Astrocyte (in vitro differentiated cells and primary cell): ENCODE results near the gene STAB2. TPM values are rescaled to one million over a fixed set of nuclear protein-coding genes. Genes with fewer than 3 reads are reported as not detected.

Experiments used
- DNase-seq: peaks from one replicate; pipeline ENCODE4 v3.0.0-alpha.2; 2010; ENCODE audit warnings: low read depth
- FAIRE-seq: peaks from 2 replicates; lab custom pipeline; 2011; peaks lifted over from hg19 to GRCh38; lab: Jason Lieb, UNC
- H2AFZ ChIP-seq: 2 replicates; pipeline ENCODE4 v1.6.0; 2012; ENCODE audit warnings: low read depth, low read length, inconsistent platforms
- H3K27ac ChIP-seq: 2 replicates; pipeline ENCODE4 v1.5.1; 2011; ENCODE audit warnings: low read depth, low read length, inconsistent platforms
- H3K27me3 ChIP-seq: 2 replicates; pipeline ENCODE4 v1.6.0; 2011; ENCODE audit warnings: low read length, inconsistent platforms; ENCODE audit not compliant: insufficient read depth
- H3K36me3 ChIP-seq: 2 replicates; pipeline ENCODE4 v1.5.1; 2011; ENCODE audit warnings: low read length, inconsistent platforms; ENCODE audit not compliant: insufficient read depth
- H3K4me1 ChIP-seq: 2 replicates; pipeline ENCODE4 v1.5.1; 2011; ENCODE audit warnings: low read length, inconsistent platforms; ENCODE audit not compliant: insufficient read depth
- H3K4me2 ChIP-seq: 2 replicates; pipeline ENCODE4 v1.6.0; 2012; ENCODE audit warnings: low read length, inconsistent platforms
- H3K4me3 ChIP-seq: 2 replicates; pipeline ENCODE4 v1.5.1; 2011; ENCODE audit warnings: low read depth, mild to moderate bottlenecking, low read length, inconsistent platforms; ENCODE audit not compliant: insufficient read depth
- H3K79me2 ChIP-seq: 2 replicates; pipeline ENCODE4 v1.6.0; 2012; ENCODE audit warnings: mild to moderate bottlenecking, low read length, inconsistent platforms; ENCODE audit not compliant: insufficient read depth
- H3K9ac ChIP-seq: 2 replicates; pipeline ENCODE4 v1.6.0; 2012; ENCODE audit warnings: mild to moderate bottlenecking, low read length, inconsistent platforms
- H3K9me3 ChIP-seq: 2 replicates; pipeline ENCODE4 v1.5.1; 2012; ENCODE audit warnings: low read depth, mild to moderate bottlenecking, low read length, inconsistent platforms; ENCODE audit not compliant: insufficient read depth
- H4K20me1 ChIP-seq: 2 replicates; pipeline ENCODE4 v1.6.0; 2012; ENCODE audit warnings: low read length, inconsistent platforms; ENCODE audit not compliant: insufficient read depth
- H3K27ac Mint-ChIP-seq: one replicate; pipeline ENCODE4 v1.8.0; 2021; ENCODE audit warnings: mild to moderate bottlenecking, mixed read lengths; ENCODE audit not compliant: unreplicated experiment
- H3K27me3 Mint-ChIP-seq: one replicate; pipeline ENCODE4 v1.8.0; 2021; ENCODE audit warnings: low read depth, mixed read lengths; ENCODE audit not compliant: unreplicated experiment
- H3K36me3 Mint-ChIP-seq: one replicate; pipeline ENCODE4 v1.8.0; 2021; ENCODE audit warnings: low read depth, mixed read lengths; ENCODE audit not compliant: unreplicated experiment
- H3K4me1 Mint-ChIP-seq: one replicate; pipeline ENCODE4 v1.8.0; 2021; ENCODE audit warnings: low read depth, mixed read lengths; ENCODE audit not compliant: unreplicated experiment
- H3K4me3 Mint-ChIP-seq: one replicate; pipeline ENCODE4 v1.8.0; 2021; ENCODE audit warnings: mild to moderate bottlenecking, moderate library complexity, mixed read lengths; ENCODE audit not compliant: unreplicated experiment
- H3K9me3 Mint-ChIP-seq: one replicate; pipeline ENCODE4 v1.8.0; 2021; ENCODE audit warnings: mild to moderate bottlenecking, mixed read lengths; ENCODE audit not compliant: unreplicated experiment
- EZH2 ChIP-seq: IDR thresholded peaks from 2 replicates; pipeline ENCODE4 v1.6.1; 2012; ENCODE audit warnings: mild to moderate bottlenecking, low read length, inconsistent platforms; ENCODE audit not compliant: insufficient read depth
- total RNA-seq: library from RNA; stranded (reverse); gene quantifications from 2 replicates; pipeline ENCODE4 v1.2.1, GENCODE V29; 2021
- TF ChIP-seq, protein P1 (sequence below): IDR thresholded peaks from 2 replicates; pipeline ENCODE4 v1.5.1; 2011; ENCODE audit warnings: low read depth, mild to moderate bottlenecking, inconsistent platforms, low read length, moderate library complexity; ENCODE audit not compliant: insufficient read depth

The STAB2 gene
- total RNA-seq, 1 donor from 2014 or later = not detected

DNA sequence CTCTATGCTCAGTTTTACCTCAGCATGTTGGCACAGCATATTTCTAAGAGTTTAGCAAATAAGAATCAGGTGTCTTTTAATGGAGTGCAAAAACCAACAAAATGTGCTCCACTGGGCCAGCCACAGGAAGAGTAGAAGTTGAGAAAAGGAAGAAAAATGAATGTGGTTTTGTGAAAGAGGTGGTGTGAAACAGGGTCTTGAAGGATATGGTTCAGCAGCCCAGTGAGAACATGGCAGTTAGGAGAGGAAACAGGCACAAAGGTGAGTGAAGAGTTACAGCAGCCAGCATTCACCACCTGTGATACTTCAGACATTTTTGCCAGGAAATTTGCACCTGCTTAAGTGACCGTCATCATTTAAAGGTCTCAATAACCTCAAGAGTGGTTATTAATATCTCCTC lies 2.4 kb downstream of the STAB2 start:
- no peak for DNase-seq
- H3K9ac ChIP-seq = no peak overlapping the region
- H3K27me3 ChIP-seq = no peaks in the 10 kb centered on the region
- Mint-ChIP-seq H3K4me3 (no peak overlapping the region), H3K36me3 (no peaks in the 10 kb centered on the region), H3K27me3 (peaks cover 5% of the 10 kb centered on the region), H3K9me3 (peaks cover 3% of the 10 kb centered on the region), H3K4me1 (no peaks in the 10 kb centered on the region), H3K27ac (no peak overlapping the region)
- H3K9me3 ChIP-seq = no peaks in the 10 kb centered on the region
- H3K36me3 ChIP-seq = no peaks in the 10 kb centered on the region
- no peak overlapping the region for H2AFZ ChIP-seq
- H4K20me1 ChIP-seq = no peaks in the 10 kb centered on the region
- H3K79me2 ChIP-seq = no peaks in the 10 kb centered on the region
- no peak overlapping the region for H3K4me3 ChIP-seq
- H3K4me2 ChIP-seq = no peak overlapping the region
- no peak for FAIRE-seq
- H3K27ac ChIP-seq = no peak overlapping the region
- TF ChIP-seq, protein P1, sequence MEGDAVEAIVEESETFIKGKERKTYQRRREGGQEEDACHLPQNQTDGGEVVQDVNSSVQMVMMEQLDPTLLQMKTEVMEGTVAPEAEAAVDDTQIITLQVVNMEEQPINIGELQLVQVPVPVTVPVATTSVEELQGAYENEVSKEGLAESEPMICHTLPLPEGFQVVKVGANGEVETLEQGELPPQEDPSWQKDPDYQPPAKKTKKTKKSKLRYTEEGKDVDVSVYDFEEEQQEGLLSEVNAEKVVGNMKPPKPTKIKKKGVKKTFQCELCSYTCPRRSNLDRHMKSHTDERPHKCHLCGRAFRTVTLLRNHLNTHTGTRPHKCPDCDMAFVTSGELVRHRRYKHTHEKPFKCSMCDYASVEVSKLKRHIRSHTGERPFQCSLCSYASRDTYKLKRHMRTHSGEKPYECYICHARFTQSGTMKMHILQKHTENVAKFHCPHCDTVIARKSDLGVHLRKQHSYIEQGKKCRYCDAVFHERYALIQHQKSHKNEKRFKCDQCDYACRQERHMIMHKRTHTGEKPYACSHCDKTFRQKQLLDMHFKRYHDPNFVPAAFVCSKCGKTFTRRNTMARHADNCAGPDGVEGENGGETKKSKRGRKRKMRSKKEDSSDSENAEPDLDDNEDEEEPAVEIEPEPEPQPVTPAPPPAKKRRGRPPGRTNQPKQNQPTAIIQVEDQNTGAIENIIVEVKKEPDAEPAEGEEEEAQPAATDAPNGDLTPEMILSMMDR = no peak
- no peak for TF ChIP-seq EZH2
- H3K4me1 ChIP-seq = no peaks in the 10 kb centered on the region

DNA sequence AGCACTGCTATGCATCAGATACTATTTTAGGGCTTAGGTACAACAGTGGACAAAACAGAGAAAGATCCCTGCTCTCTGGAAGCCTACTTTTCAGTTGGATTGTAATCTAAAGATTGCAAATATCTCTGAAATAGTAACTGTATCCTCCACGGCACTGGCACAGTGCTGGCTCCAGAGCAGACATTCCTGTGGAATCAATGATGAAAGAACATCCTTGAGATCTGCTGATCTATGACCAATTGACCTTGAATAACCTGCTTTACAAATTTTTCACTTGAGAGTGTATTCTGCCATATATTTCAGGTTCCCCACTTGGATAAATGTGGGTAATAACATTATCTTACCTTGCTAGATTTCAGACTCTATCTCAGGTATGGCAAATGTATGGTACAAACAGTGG lies 3.2 kb downstream of the STAB2 start:
- FAIRE-seq (no peak), DNase-seq (no peak)
- Histone ChIP-seq H3K79me2 (no peaks in the 10 kb centered on the region), H4K20me1 (no peaks in the 10 kb centered on the region), H3K9ac (no peak overlapping the region), H3K4me2 (no peak overlapping the region), H3K4me1 (no peaks in the 10 kb centered on the region), H3K4me3 (no peak overlapping the region), H3K27ac (no peak overlapping the region), H3K36me3 (no peaks in the 10 kb centered on the region), H3K9me3 (no peaks in the 10 kb centered on the region), H3K27me3 (no peaks in the 10 kb centered on the region), H2AFZ (no peak overlapping the region)
- no peak overlapping the region for H3K27ac Mint-ChIP-seq
- no peak overlapping the region for H3K4me3 Mint-ChIP-seq
- no peaks in the 10 kb centered on the region for H3K4me1 Mint-ChIP-seq
- H3K9me3 Mint-ChIP-seq = peaks cover 3% of the 10 kb centered on the region
- no peaks in the 10 kb centered on the region for H3K36me3 Mint-ChIP-seq
- TF ChIP-seq, protein P1 = no peak
- TF ChIP-seq EZH2 = no peak
- H3K27me3 Mint-ChIP-seq = peaks cover 5% of the 10 kb centered on the region

DNA sequence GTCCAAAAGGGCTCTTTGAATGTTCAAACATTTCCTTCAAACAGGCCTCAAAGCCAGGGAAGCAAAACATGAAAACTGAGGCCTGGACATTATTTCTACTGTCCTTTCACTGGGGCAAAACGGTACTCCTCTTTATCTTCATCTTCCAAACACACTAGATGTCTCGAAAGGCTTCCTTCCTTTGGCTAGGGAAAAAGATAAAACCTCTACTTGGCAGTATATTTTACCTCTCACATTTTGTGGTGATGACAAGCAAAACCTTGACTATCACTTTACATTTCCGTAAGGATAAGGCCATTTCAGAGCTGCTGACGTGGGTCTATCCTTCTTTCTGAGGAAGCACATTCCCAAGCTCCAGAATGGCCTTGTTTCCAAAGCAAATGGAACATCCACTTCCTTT lies 9.9 kb downstream of the STAB2 start:
- DNase-seq (no peak), FAIRE-seq (no peak)
- Histone ChIP-seq H4K20me1 (no peaks in the 10 kb centered on the region), H3K36me3 (no peaks in the 10 kb centered on the region), H3K9me3 (no peaks in the 10 kb centered on the region), H3K9ac (no peak overlapping the region), H3K27me3 (no peaks in the 10 kb centered on the region), H2AFZ (no peak overlapping the region), H3K27ac (no peak overlapping the region), H3K4me2 (no peak overlapping the region), H3K4me1 (no peaks in the 10 kb centered on the region), H3K79me2 (no peaks in the 10 kb centered on the region), H3K4me3 (no peak overlapping the region)
- Mint-ChIP-seq H3K9me3 (no peaks in the 10 kb centered on the region), H3K27ac (no peak overlapping the region), H3K27me3 (no peaks in the 10 kb centered on the region), H3K36me3 (no peaks in the 10 kb centered on the region), H3K4me1 (no peaks in the 10 kb centered on the region), H3K4me3 (no peak overlapping the region)
- no peak for TF ChIP-seq EZH2
- TF ChIP-seq, protein P1 = no peak
